ENCODE results near the gene SPATA13.

DNA sequence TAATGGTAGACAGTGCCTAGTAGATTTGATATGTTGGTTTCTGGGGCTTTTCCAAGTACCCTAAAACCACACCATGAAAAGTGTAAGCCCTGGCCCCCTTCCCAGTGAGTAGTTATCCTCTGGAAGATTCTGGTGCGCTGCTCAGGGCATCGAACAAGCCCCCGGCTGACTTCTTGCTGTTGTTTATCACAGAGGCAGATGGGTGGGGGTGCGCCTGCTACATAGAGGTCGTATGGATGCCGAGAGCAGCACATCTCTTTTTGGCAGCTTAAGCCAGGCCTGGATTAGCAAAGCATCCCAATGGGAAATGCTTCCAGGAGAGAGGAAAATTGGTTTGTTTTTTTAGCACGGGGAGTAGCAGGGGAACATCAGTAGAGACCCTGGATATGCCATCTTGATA, 26.3 kb upstream of the SPATA13 start:
- TF ChIP-seq POLR2AphosphoS5 (IDR thresholded peaks at IDR 0.05; ENCODE audit: insufficient read depth in 1 of 2, low read depth in 1 of 2) (no peak), POLR2A (IDR thresholded peaks at IDR 0.05) (no peak)

Data from vagina (tissue), 2 donors.